Glutamatergic neuron (in vitro differentiated cells): ENCODE results near the gene MLLT1. TPM values are rescaled to one million over a fixed set of nuclear protein-coding genes. Genes with fewer than 3 reads are reported as not detected.

Experiments
- DNase-seq: peaks from one replicate; pipeline ENCODE4 v3.0.0; 2022
- H3K27ac Mint-ChIP-seq: one replicate; pipeline ENCODE4 v1.8.0; 2020; ENCODE audit warnings: mild to moderate bottlenecking, mixed read lengths, inconsistent platforms; ENCODE audit not compliant: unreplicated experiment
- H3K27me3 Mint-ChIP-seq: one replicate; pipeline ENCODE4 v1.8.0; 2020; ENCODE audit warnings: mild to moderate bottlenecking, moderate library complexity, mixed read lengths, inconsistent platforms; ENCODE audit not compliant: unreplicated experiment
- H3K36me3 Mint-ChIP-seq: one replicate; pipeline ENCODE4 v1.8.0; 2020; ENCODE audit warnings: mild to moderate bottlenecking, mixed read lengths, inconsistent platforms; ENCODE audit not compliant: unreplicated experiment
- H3K4me1 Mint-ChIP-seq: one replicate; pipeline ENCODE4 v1.8.0; 2020; ENCODE audit warnings: mild to moderate bottlenecking, low read depth, mixed read lengths, inconsistent platforms; ENCODE audit not compliant: unreplicated experiment
- H3K4me3 Mint-ChIP-seq: one replicate; pipeline ENCODE4 v1.8.0; 2020; ENCODE audit warnings: mild to moderate bottlenecking, mixed read lengths, inconsistent platforms; ENCODE audit not compliant: unreplicated experiment
- H3K9me3 Mint-ChIP-seq: one replicate; pipeline ENCODE4 v1.8.0; 2020; ENCODE audit warnings: mild to moderate bottlenecking, moderate library complexity, mixed read lengths, inconsistent platforms; ENCODE audit not compliant: unreplicated experiment
- CTCF ChIP-seq: fragments of 200-600 bp; sonication (generic); IDR thresholded peaks from one replicate; pipeline ENCODE4 v1.5.0; 2021; ENCODE audit not compliant: partially characterized antibody, unreplicated experiment
- total RNA-seq: library from RNA; stranded (reverse); fragmentation: NEBNext Ultra II Directional; extraction: Animal tissue kit (Norgen Biotek cat#: 25700); gene quantifications from one replicate; pipeline ENCODE4 v1.2.1, GENCODE V29; 2021; ENCODE audit not compliant: unreplicated experiment

MLLT1 gene
- total RNA-seq, 1 donor from 2014 or later, result 52.9 TPM

GRCh38 chr19:6253954-6254733, 25.6 kb downstream of the MLLT1 start:
- Mint-ChIP-seq H3K27me3 (peaks cover 11% of the 10 kb centered on the region), H3K4me1 (peaks cover 43% of the 10 kb centered on the region), H3K9me3 (peaks cover 22% of the 10 kb centered on the region), H3K4me3 (no peak overlapping the region), H3K27ac (peak overlapping the region; percentile 34), H3K36me3 (peaks cover 8% of the 10 kb centered on the region)
- TF ChIP-seq CTCF, result no peak
- no peak for DNase-seq

GRCh38 chr19:6252066-6252465, 27.7 kb downstream of the MLLT1 start:
- no peak for DNase-seq
- no peak for TF ChIP-seq CTCF
- peaks cover 13% of the 10 kb centered on the region for H3K36me3 Mint-ChIP-seq
- peaks cover 20% of the 10 kb centered on the region for H3K9me3 Mint-ChIP-seq
- peaks cover 53% of the 10 kb centered on the region for H3K4me1 Mint-ChIP-seq
- H3K4me3 Mint-ChIP-seq, result peak overlapping the region; percentile 70
- peak overlapping the region; percentile 97 for H3K27ac Mint-ChIP-seq
- peaks cover 10% of the 10 kb centered on the region for H3K27me3 Mint-ChIP-seq

- peaks cover 10% of the 10 kb centered on the region for H3K27me3 Mint-ChIP-seq
- no peak overlapping the region for H3K4me3 Mint-ChIP-seq
- peaks cover 24% of the 10 kb centered on the region for H3K36me3 Mint-ChIP-seq
- H3K4me1 Mint-ChIP-seq, result peaks cover 53% of the 10 kb centered on the region
- peak overlapping the region; percentile 77 for H3K27ac Mint-ChIP-seq
- peaks cover 24% of the 10 kb centered on the region for H3K9me3 Mint-ChIP-seq
- TF ChIP-seq CTCF, result no peak
- DNase-seq, result no peak
These were observed 28.9 kb downstream of the MLLT1 start for GRCh38 chr19:6250909-6251308.

GRCh38 chr19:6250024-6250615, 29.7 kb downstream of the MLLT1 start:
- Mint-ChIP-seq H3K27ac (peak overlapping the region; percentile 77), H3K4me3 (no peak overlapping the region)

More at GRCh38 chr19:6250024-6250615, 29.7 kb downstream of the MLLT1 start:
- peaks cover 10% of the 10 kb centered on the region for H3K27me3 Mint-ChIP-seq
- DNase-seq, result no peak
- H3K4me1 Mint-ChIP-seq, result peaks cover 53% of the 10 kb centered on the region
- peaks cover 24% of the 10 kb centered on the region for H3K9me3 Mint-ChIP-seq
- H3K36me3 Mint-ChIP-seq, result peaks cover 24% of the 10 kb centered on the region
- TF ChIP-seq CTCF, result no peak
